GM18507 (cell line): ENCODE results near the gene MAMDC2.
"Not testable (repeated sequence)": the region's sequence is repeated elsewhere in the genome, so short reads cannot be mapped to it uniquely, and the experiment has no call there.

Experiments
- DNase-seq: peaks from one replicate; pipeline ENCODE4 v3.0.0; 2011; ENCODE audit warnings: low read depth; ENCODE audit not compliant: insufficient read length; ENCODE audit errors: extremely low spot score
- FAIRE-seq: peaks from 2 replicates; lab custom pipeline; 2011; peaks lifted over from hg19 to GRCh38; lab: Jason Lieb, UNC

MAMDC2 gene

GRCh38 chr9:70156729-70157128, 113.1 kb downstream of the MAMDC2 start:
- DNase-seq (no peak), FAIRE-seq (no peak)

DNA sequence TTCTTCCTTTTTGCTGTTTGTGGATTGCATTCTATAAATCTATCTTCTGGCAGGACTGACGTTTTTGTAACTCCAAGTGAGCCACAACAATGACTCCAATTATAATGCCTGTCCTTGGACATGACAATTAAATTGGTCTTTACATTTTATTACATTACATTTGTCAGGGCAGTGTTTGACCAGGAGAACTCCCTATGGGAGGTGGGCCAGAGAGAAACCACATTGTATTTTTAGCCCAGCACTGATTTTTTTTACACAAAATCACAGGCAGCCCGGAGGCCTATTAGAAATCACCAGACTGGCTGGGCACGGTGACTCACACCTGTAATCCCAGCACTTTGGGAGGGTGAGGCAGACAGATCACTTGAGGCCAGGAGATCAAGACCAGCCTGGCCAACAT, 116.0 kb downstream of the MAMDC2 start:
- FAIRE-seq (no peak), DNase-seq (no peak)

GRCh38 chr9:70160686-70161600, 117.3 kb downstream of the MAMDC2 start:
- no peak for DNase-seq
- no peak for FAIRE-seq

DNA sequence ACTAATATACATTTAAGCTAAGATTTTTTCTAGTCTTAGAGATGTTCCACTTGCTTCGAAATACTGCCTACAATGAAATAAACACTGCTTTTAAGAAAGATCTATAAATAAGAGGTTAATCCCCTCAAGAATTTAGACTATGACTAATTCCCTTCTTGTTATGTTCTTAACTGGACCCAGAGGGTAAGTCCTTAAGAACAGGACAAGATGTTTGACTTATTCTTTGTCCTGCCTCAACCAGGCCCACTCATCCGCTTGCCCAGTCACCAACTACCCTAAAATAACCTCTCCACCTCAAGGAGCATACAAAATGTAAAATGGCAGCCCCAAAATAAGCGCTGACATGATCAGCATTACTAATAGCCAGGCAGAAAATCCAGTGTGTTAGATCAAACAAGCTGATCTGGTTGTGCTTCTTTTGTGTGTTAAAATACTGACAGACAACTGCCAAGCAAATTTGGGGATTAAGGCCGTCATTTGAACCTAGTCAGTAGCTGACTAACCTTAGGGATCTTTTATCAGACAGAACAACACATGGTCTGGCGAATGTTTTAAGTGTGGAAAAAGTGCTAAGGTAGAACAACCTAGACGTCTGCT, 121.5 kb downstream of the MAMDC2 start:
- FAIRE-seq (no peak), DNase-seq (no peak)

GRCh38 chr9:70168521-70168920, 124.9 kb downstream of the MAMDC2 start:
- DNase-seq = no peak
- FAIRE-seq = no peak

GRCh38 chr9:70169222-70169621, 125.6 kb downstream of the MAMDC2 start:
- FAIRE-seq = no peak
- no peak for DNase-seq

DNA sequence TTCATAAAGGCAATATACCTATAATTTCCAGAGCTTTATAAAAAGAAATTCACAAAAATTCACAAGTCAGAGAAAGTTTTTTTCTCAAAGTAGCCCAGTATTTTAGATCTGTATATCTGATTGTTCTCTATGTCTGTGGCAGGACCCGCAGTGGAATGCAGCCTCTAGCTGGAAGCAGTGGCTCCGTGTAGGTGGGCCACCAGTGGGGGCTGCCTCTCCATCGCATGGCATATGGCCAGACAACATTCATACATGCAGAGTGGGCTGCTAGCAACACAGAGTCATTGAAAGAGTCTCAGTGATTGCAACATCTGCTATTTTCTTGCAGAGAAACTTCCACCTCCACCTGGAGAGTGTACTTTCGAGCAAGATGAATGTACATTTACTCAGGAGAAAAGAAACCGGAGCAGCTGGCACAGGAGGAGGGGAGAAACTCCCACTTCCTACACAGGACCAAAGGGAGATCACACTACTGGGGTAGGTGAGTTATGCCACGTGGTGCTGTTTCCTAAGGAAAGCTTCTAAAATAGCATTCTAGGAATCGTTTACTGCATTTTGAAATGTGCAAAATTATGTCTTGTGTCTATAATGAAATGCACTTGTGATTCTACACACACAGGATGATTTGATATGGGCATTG, 126.6 kb downstream of the MAMDC2 start:
- DNase-seq = no peak
- no peak for FAIRE-seq

DNA sequence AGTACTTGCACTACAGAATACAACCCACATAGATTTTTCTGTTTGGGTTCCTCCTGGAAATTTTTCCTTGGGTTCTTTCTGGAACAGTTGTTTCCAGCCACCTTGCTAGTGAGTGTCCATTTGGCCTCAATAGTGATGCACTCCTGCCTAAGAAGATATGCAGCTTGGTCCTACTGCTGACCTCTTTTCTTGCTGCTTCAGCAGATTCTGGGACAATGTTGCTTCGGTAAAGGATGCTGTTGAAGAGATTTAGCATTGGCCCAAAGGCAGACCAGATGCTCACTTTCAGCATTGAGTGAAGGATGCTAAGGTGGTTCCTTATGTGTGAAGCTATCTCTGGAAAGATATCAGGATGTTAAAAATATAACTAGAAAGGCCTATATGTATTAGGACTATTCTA, 128.9 kb downstream of the MAMDC2 start:
- DNase-seq (no peak), FAIRE-seq (no peak)

DNA sequence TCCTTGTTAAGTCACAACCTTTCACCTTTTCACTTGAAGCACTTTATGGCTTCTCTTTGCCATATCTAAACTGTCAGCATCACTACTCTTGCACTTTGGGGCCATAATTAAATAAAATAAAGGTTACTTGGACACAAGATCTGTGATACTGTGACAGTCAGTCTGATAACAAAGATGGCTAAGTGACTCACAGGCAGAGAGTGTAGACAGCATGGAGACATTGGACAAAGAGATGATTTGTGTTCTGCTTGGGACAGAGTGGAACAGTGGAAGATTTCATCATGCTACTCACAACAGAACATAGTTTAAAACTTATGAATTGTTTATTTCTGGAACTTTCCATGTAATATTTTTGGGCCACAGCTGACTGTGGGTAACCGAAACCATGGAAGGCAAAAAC, 133.5 kb downstream of the MAMDC2 start:
- FAIRE-seq = no peak
- DNase-seq = no peak

DNA sequence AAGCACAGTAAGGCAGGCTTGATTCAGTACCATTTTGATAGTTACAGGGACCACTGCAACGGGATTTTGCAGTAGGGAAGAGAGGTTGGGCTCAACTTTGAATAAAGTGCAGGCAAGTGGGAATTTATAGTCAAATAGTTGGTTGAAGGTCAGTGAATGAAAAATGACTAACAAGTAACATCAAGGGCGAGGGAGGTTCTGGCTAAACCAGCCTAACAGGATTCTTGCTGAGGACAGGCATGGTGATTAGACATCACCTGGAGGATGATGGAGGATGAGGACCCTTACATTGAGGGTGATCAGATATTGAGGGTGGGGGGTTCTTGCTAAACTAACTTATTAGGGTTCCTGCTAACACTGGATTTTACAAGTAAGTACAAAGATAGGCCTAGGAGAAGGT, 149.1 kb downstream of the MAMDC2 start:
- FAIRE-seq (no peak), DNase-seq (no peak)

DNA sequence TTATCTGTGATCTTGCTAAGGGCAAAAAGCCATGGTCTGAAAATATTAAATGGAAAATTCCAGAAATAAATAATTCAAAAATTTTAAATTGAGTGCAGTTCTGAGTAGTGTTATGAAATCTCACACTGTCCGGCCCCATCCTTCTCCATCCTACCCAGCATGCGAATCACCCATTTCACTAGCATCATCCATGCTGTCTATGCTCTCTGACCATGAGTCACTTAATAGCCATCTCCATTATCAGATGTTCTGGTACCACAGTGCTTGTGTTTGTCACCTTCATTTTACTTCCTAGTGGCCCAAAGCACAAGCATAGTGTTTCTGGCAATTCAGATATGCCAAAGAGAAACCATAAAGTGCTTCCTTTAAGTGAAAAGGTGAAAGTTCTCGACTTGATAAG, 151.8 kb downstream of the MAMDC2 start:
- no peak for FAIRE-seq
- no peak for DNase-seq

- DNase-seq = no peak
- peak; percentile 39 for FAIRE-seq
Observed at GRCh38 chr9:70197216-70198044, 153.8 kb downstream of the MAMDC2 start.

- FAIRE-seq, DNase-seq: not testable (repeated sequence)
Observed at GRCh38 chr9:70204743-70205142, 161.1 kb downstream of the MAMDC2 start.

- DNase-seq = no peak
- FAIRE-seq = no peak
Observed at GRCh38 chr9:70205366-70206020, 161.8 kb downstream of the MAMDC2 start.

GRCh38 chr9:70217029-70217428, 173.4 kb downstream of the MAMDC2 start:
- DNase-seq (no peak), FAIRE-seq (no peak)

GRCh38 chr9:70218767-70219166, 175.1 kb downstream of the MAMDC2 start:
- DNase-seq (no peak), FAIRE-seq (no peak)

GRCh38 chr9:70220216-70220615, 176.6 kb downstream of the MAMDC2 start:
- FAIRE-seq (no peak), DNase-seq (no peak)

DNA sequence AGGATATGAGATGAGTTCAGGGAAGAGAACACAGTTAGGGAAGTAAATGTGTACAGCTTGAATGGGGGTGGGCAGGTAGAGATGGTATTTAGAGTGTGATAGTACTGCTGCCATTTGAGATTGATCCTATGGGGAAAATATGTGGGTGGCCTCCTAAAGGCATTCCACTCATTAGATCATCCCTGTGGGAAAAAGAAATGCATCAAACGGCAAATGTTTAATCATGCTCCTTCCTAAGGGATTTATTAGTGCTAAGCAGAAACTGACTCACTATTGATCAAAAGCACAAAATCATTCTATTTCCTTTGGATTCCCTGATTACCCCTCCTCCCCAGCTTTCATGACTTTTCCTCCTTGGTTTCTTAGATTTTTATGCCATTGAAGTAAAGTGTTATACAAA, 178.7 kb downstream of the MAMDC2 start:
- no peak for FAIRE-seq
- no peak for DNase-seq

DNA sequence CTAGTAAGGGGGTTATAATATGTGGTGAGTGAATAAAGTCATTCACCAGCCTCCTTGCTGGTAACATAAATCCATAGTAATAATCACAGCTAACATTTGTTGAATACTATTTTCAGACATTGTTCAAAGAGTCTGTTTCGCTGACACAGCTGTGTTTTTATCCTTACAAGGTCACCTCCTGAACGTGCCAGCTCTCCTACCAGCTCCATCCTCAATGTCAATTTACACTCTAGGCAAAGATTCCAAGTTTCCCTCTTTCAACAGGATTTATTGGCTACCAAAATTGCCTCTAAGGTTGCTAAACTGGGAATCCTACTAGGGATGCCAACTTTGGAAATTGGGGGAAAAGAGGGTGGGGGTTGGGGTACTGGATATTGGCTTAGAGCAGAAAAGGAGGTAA, 184.5 kb downstream of the MAMDC2 start:
- FAIRE-seq (no peak), DNase-seq (no peak)
